Measurements from ENCODE around the gene PLEKHH1.
"Not testable (repeated sequence)": the region's sequence is repeated elsewhere in the genome, so short reads cannot be mapped to it uniquely, and the experiment has no call there.

PLEKHH1 gene

GRCh38 chr14:67584978-67585377 lies 51.9 kb downstream of the PLEKHH1 start:
- no peak for DNase-seq

DNA sequence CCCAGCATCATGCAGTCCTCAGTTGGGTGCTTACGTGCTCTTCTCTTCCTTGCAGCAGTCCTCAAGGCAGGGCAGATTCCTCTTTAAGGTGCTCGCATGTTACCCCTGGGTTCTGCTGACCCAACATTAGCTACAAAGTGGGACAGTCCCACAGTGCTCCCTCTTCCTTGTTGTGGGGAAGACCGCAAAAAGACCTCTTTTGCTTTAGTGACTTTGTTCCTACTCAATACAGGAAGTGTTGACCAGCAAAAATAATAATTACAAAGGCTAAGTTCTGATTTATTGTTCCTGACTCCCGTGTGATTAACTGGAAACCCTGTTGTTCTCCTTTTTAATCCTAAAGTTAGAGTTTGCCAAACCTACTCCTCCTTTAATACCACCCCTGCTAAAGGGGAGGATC lies 53.3 kb downstream of the PLEKHH1 start:
- DNase-seq = no peak

- DNase-seq = no peak
Observed at GRCh38 chr14:67589204-67589770, 56.2 kb downstream of the PLEKHH1 start.

DNA sequence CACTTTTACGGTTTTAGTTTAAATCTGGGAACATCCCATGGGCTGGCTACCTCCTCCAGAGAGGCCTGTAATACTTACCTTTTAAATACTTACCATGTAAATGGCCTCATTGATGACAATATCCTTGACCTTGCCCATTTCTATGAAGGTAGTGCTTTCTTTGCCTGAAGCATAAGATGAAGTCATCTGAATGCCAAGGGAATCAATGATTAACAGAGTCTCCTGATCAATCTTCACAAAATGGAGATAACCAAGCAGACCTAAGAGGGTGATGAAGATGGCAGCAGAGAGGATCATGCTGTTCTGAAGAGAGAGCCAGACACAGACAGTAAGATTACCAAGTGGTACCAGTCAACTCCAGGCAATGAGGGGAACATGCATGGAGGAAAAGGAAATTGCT lies 60.6 kb downstream of the PLEKHH1 start:
- DNase-seq = not testable (repeated sequence)

DNA sequence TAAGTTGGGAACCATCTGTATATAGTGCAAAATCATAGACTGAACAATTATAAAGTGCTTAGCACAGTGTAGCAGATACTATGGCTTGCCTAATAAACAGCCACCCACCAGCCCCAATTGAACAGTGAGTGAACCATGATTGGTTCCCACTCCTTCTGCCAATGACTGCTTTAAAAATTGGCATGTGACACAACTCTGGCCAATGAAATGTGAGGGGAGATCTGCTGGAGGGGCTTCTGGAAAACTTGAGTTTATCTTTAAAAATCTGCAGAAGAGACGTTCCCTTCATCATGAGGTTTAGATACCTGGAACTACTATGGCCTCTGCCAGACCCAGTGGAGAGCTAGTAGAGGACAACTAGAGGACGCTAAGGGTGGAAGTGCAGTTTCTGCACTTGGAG lies 62.3 kb downstream of the PLEKHH1 start:
- DNase-seq = no peak

GRCh38 chr14:67599698-67600561 lies 66.8 kb downstream of the PLEKHH1 start, which contains the start of gene PIGH:
TSS of gene PIGH (minus strand) at chr14:67600268. CDS start at chr14:67600203, 65 bp downstream.
- peak; percentile 95 for DNase-seq

DNA sequence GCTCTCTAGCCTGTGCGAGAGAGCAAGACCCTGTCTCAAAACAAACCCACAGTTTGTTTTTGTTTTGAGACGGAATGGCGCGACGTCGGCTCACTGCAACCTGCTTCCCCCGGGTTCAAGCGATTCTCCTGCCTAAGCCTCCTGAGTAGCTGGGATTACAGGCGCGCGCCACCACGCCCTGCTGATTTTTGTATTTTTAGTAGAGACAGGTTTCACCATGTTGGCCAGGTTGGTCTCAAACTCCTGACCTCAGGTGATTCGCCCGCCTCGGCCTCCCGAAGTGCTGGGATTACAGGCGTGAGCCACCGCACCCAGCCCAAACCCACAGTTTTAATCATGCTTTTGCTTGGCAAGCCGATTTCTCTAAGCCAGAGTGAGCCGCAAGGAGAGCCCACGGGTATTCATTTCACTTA lies 67.5 kb downstream of the PLEKHH1 start:
- not testable (repeated sequence) for DNase-seq

GRCh38 chr14:67602076-67602475 lies 69.0 kb downstream of the PLEKHH1 start:
- no peak for DNase-seq

DNA sequence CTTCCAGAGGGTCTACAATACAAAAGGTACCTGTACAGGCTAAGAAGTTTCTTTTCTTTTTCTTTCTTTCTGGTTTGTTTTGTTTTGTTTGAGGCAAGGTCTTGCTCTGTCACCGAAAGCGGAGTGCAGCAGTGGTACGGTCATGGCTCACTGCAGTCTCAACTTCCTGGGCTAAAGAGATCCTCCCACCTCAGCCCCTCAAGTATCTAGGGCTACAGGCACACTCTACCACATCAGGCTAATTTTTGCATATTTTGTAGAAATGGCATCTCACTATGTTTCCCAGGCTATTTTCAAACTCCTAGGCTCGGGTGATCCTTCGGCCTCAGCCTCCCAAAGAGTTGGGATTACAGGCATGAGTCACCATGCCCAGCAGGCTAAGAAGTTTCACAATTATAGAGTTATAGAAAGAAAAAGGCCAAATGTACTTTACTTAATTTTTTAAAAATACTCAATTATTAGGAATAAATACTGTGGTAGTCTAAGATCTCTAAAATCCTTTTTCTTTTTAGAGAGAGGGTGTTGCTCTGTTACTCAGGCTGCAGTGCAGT lies 70.0 kb downstream of the PLEKHH1 start:
- DNase-seq = no peak

GRCh38 chr14:67607646-67608045 lies 74.6 kb downstream of the PLEKHH1 start:
- DNase-seq = no peak

GRCh38 chr14:67609642-67610310 lies 76.7 kb downstream of the PLEKHH1 start:
- no peak for DNase-seq

DNA sequence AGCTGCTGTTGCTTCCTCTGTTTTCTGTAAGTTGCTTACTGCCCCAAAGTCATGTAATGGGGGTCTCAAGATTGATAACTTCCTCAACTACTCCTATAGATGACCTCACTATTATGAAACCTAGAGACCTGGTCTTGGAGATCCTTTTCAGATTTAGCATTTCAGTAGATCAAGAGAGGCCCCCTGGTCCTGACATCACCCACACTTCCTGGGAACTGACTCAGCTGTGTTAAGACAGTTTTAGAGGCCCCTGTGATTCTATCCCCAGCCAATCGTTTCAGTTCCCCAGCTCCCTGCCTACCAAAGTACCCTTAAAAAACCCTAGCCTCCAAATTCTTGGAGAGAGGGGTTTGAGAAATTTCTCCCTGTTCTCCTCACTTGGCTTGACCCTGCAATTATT lies 77.4 kb downstream of the PLEKHH1 start:
- DNase-seq = no peak

GRCh38 chr14:67618617-67619063 lies 85.5 kb downstream of the PLEKHH1 start:
- peak; percentile 82 for DNase-seq

GRCh38 chr14:67619446-67620216 lies 86.5 kb downstream of the PLEKHH1 start, which contains the start of gene ARG2:
TSS of gene ARG2 (plus strand) at chr14:67619920. CDS start at chr14:67619978, 58 bp downstream.
- DNase-seq = peak; percentile 95

GRCh38 chr14:67620217-67620785 lies 87.2 kb downstream of the PLEKHH1 start:
- peak; percentile 75 for DNase-seq

- DNase-seq = peak; percentile 19
Observed at GRCh38 chr14:67622675-67623074, 89.6 kb downstream of the PLEKHH1 start.

DNA sequence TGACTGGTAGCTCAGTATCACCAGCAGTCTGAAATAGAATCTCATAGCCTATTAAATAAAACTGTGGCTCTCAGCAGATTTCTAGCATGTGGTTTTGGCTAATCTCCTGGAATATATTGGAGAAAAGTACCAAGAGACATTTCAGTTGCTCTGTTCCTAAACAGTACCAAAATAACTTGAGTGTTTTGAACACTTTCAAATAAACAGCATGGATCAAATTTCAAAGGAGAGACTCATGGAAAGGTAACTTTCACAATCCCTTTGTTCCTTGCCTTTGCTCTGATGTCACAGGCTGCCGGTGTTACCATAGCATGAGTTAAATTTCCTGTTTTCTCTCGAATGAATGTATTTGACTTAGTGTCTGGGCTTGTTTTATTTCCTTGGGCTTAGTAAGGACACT lies 90.0 kb downstream of the PLEKHH1 start:
- DNase-seq = peak; percentile 8

DNA sequence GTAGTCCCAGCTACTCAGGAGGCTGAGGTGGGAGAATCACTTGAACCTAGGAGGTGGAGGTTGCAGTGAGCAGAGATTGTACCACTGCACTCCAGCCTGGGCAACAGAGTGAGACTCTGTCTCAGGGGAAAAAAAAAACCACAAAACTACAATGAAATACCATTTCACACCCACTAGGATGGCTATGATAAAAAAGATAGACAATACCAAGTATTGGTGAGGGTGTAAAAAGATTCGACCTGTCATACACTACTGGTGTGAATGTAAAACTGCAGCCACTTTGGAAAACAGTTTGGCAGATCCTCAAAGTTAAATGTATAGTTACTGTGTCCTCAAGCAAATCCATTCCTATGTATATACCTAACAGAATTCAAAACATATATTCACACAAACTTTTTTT lies 93.0 kb downstream of the PLEKHH1 start:
- not testable (repeated sequence) for DNase-seq

DNA sequence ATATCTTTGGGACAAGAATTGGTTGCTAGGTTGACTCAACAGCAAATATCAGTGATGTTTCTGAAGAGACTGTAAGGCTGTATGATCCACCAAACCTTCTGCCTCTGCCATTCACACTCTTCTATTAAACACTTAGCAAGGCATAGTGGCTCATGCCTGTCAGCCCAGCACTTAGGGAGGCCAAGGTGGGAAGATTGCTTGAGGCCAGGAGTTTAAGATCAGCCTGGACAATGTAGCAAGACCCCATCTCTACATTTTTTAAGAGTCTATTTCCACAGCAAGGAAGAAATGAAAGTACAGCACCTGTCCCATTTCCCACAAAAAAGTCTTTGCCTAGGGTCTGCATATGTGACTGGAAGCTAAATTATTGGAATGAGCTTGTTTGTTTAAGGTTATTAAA lies 94.4 kb downstream of the PLEKHH1 start:
- no peak for DNase-seq

- DNase-seq = no peak
Observed at GRCh38 chr14:67630186-67630585, 97.1 kb downstream of the PLEKHH1 start.

DNA sequence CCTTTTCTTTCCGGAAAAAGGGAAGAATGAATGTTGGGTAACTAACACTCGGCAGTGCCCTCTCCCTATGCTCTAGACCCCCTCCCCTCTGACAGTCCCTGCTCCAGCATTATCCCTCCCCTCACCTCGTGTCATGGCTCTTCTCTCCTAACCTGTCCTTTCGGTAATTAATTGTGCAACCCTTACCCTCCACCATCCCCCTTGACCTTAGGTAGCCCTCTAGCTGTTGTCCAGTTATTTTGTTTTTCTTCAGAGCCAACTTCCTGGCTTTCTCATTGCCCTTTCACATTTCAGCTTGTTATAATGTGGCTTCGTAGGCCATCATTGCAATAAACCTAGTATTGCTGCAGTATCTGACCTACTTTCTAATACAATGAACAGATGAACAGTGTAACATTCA lies 97.8 kb downstream of the PLEKHH1 start:
- DNase-seq = no peak
